Activated CD4-positive, alpha-beta T cell treated with anti-CD3 and anti-CD28 coated beads, Interleukin-2, amount 50 U/mL, for 24 hours (primary cell): ENCODE measurements around the gene MYRIP.

Experiments used
- DNase-seq, 2 donors: peaks; one replicate each; pipeline ENCODE4 v3.0.0-alpha.2; 2020; ENCODE audit warnings: low read depth in 1 of 2, low spot score in 1 of 2

MYRIP gene

DNA sequence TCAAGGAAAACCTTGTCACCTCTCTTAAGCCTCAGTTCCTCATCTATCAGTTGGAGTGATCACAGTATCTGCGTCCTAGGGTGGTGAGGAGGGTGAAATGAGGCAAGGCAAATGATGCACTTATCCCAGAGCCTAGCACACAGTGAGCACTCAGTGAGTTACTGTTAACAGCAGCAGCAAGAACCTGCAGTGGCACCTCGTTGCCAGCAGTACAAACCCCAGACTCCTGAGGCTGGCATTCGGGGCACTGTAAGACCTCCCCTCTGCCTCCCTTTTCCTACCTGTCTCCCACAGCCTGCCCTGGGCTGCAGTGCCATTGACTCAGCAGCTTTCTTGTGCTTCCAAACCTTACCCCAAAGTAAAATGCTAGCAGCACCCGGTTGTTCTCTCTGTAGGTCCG, 417.2 kb downstream of the MYRIP start:
- DNase-seq = no peak

DNA sequence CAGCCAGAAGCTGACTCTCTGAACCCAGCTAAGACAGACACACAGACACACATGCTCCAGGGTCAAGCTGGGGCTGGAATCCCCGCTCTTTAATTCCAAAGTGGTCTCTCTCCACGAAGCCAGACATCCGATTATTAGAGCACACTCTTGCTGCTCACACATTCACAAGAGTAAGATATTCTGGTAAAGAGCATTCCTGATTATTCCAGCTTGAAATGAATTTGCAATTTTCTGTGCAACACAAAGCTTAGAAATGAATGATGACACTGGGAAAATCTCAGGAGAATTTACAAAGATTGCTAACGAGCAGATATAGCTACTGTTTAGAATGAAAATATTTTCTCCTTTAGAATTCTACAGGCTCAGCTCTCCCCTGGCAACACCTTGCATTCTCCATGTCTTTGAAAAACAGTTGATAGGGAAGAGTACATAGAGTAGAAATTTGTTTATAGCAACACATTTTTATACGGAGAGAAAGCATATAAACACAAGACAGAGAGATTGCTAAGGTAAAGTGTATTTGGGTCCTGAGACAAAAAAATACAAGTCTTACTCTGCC, 419.5 kb downstream of the MYRIP start:
- DNase-seq = no peak

DNA sequence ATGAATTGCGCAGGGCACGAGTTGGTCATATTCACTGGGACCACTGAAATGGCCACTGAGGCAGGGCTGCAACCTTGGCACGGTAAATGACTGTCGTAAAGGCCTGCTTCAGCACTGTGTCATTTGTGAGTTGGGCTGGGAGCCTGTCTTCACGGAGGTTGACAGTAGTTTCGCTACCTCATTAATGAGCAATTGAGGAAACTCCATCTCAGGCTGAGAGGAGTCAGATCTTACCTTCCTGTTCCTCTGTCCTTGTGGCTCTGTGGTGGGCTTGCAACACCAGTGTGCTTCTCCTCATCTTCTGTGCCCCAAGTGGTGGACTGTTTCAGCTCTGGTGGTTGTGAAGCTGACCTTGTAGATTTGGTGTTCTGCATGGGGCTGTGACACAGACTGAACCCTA, 420.0 kb downstream of the MYRIP start:
- no peak for DNase-seq

DNA sequence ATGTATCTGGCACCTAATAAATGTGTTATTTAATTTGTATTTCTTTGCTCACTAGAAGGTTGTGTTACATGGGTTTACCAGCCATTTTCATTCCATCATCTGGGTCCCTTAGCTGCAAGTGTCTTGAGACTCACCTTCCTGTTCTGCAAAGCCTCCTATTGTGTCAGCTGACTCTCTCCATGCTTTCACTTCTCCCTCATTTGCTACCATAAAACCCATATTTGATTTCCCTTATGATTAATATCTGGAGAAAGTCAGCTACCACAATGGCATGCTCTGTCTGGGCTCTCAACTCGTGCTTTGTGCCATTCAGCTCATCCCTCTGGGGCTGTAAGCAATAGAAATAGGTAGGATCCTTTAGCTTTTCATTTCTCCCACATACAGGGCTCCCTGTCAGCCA, 420.6 kb downstream of the MYRIP start:
- DNase-seq = no peak

- DNase-seq = no peak
Measured at GRCh38 chr3:40230382-40230781, 421.0 kb downstream of the MYRIP start.

DNA sequence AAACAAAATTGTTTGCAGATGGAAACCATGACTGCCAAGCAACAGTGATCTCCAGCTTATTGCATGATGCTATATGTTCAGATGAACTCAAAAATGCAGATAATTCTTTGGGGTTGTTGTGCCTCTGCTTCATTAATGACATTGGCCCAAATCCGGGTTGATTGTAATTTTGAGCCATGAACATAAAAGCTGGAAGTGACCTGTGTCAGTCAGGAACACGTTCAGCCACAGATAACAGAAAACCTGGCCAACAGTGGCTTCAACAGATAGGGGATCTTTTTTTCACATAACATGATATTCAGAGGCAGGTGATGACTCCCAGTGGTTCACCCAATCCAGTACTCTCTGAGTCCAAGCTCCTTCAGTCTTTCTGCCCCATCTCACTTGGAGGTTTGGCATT, 423.2 kb downstream of the MYRIP start:
- DNase-seq = no peak

DNA sequence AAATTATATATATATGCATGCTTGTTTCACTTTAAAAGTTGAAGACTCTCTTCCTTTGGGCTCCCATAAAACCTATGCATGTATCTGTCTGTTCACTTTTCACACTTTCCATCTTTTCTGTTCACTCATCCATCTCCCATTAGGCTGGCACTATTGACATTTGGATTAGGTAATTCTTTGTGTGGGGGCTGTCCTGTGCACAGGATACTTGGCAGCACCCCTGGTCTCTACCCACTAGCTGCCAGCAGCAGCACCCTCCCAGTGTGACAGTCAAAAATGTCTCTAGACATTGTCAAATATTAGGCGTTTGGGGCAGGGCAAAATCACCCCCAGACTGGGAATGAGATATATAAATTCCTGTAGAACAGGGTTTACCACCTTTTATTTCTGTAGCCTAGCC, 427.8 kb downstream of the MYRIP start:
- no peak for DNase-seq

DNA sequence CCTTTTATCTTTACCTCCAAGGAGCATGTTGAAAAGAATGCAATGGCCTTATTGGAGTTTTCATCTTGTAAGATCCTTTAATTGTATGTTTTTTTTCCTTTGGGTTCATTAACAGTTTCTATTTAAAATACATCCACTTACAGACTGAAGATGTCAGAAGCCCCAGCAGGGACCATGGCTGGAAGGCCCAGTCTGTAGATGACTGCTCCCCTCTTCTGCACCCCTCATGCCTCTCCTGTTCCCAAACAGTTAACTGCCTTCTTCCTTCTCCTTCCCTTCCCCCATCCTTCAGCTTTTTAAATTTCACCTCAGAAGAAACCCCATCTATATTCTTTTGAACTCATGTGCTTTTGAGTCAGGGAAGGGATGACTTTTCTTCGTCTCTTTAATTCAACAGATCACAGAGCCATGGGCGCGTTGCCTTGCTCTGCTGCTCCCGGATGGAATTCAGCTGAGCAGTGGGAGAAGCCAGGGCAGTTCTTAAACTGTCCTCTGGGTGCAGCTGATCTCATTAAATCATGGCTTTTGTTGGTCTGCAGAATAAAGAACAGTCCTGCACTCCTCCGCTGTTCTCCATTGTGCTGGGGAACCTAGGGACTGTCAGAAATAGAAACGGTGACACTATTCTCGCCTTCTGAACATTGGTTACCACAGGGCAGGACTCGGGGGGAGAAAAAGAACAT, 428.6 kb downstream of the MYRIP start:
- DNase-seq = no peak

DNA sequence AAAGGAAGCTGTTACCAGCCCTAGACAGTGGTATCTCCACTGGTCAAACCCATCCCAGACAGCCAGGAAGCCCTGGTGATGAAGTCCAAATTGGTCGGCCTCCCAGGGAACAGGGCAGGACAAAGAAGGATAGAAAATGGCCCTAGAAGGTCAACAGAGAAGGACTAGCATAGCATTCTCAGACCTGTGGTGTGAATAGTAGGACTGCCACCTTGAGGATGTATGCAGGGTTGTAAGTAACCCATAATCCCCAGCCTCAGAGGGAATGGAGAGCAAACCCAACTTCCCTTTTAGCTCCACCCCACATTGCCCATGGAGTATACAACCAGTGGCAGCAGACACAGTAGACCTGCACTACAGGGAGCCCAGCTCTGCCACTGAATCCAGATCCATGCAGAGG, 431.5 kb downstream of the MYRIP start:
- no peak for DNase-seq

DNA sequence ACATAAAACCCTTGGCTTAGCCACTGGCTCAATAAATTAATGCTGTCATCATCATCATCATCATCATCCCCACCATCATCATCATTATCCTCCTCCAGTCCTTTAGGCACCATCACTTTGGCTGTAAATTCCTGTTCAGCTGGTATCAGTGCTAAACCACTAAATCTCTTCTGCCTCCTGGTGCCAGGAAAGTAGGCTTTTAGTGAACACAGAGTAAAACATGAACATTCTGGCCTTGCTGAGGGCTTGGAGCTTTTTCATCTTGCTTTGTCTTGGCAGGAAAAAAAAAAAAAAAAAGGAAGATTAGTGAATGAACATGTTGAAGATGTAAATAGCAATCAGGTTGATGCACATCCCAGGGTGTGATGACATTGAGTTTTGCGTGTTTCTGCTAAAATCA, 432.8 kb downstream of the MYRIP start:
- no peak for DNase-seq

GRCh38 chr3:40242638-40243037, 433.2 kb downstream of the MYRIP start:
- no peak for DNase-seq

GRCh38 chr3:40243056-40243455, 433.6 kb downstream of the MYRIP start:
- no peak for DNase-seq

- DNase-seq = no peak
Measured at GRCh38 chr3:40247714-40248454, 438.5 kb downstream of the MYRIP start.

DNA sequence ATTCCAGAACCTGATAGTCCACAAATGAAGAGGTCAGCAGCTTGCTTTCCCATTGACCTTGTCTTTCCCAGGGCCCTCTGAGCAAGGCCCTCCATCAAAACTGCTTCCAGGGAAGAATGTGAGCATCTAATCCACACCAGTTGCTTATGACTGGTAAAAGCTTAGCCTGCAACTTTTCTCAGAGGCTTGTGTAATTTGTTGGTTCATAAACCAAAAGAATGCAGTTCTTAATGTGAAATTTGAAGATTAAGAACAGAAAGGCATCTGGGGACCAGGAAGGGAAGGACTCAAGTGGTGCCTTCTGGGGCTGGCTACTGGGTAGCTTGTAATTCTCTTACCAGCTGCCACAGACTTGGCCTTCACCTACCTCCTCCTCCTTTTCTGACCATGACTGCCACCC, 439.2 kb downstream of the MYRIP start:
- no peak for DNase-seq

DNA sequence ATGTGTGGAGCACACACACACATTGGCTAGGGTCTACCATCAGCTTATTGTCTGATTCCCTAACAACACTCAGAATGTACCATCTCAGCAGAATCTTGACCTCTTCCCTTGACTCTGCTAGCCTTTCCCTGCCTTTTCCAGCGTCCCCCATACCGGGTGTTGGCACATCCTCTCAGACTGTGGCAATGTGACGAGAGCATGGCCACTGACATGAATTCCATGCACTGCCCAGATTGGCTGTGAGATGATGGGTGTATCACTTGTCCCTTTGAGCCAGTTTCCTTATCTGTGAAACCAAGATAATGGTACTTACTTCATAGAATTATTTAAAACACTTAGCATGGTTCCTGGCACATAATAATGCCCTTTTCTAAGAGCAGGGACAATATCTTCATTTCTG, 439.8 kb downstream of the MYRIP start:
- DNase-seq = no peak

GRCh38 chr3:40254491-40254890, 445.1 kb downstream of the MYRIP start:
- no peak for DNase-seq

DNA sequence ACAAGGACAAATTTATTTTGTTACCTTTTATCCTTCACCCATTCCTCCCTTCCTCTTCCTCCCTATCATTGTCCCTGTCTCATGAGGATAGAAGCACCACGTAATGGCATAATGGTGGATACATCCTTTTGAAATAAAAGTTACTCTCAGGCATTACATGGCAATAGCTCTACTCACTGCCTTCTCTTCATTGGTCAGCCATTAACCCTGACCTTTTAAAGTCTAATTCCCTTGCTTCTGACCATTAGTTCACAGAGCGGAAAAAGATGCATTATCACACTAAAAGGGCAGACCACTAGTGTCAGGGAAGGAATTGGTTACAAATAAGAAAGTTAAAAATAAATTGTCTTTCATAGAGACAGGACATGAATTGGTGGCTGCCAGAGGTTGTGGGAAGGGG, 445.5 kb downstream of the MYRIP start:
- no peak for DNase-seq

GRCh38 chr3:40255532-40255931, 446.1 kb downstream of the MYRIP start:
- no peak for DNase-seq

DNA sequence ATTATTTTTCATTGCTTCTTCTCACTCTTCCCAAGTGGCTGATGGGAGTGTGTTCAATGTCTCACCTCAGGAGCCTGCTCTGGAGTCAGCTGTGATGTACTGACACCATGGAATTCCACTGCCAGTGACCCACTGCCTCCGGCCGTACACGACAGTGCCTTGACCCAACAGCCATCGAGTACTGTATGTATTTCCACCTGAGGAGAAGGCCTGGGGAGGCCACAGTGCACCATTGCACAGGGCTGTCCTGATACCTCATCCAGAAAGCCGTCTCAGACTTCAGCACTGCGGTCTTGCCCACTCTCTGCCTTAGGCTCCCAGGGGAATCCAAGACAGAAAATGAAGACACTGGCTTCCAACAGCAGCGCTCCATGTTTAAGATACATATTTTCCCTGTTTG, 448.7 kb downstream of the MYRIP start:
- no peak for DNase-seq

- DNase-seq = no peak
Measured at GRCh38 chr3:40258555-40258954, 449.1 kb downstream of the MYRIP start.

- DNase-seq = no peak
Measured at GRCh38 chr3:40262331-40262730, 452.9 kb downstream of the MYRIP start.

DNA sequence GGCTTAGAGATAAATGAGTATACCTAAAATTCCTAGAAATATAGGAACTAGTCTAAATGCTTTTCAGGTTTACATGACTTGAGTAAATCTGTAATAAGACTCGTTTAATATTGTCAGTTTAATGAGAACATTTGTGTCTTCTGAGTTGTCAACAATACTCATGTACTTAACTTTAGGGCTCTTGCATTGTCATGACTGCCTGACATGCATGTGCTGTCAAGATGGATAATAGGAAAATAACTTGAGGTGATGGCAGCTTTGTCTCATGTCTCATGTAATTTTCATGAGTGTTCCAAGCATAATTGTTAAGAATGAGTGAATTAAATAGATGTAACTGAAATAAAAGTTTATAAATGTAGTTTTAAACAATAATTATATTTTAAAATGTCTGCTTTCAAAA, 455.0 kb downstream of the MYRIP start:
- no peak for DNase-seq

DNA sequence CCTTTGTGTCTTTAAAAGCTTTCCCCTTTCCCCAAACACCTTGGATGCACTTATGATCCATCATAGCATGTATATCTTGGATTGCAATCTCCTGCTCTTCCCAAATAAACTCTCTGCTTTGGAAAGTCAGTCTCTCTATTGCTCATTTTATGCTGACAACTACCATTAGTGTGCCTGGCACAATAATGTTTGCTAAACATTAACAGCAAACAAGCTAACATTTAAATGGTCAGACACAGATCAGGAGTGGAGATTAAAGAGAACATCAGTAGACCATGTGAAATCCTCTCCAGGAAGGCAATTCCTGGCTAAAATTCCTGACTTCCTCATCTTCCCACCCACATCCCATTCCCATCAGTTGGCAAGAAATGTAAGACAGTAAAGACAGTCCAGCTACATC, 455.8 kb downstream of the MYRIP start:
- DNase-seq = no peak
